AG10803 (cell line): ENCODE results near the gene SETD2.
"Not testable (repeated sequence)": the region's sequence is repeated elsewhere in the genome, so short reads cannot be mapped to it uniquely, and the experiment has no call there.

ENCODE experiments used
- DNase-seq: peaks from one replicate; pipeline ENCODE4 v3.0.0; 2010; ENCODE audit warnings: low read depth
- H3K4me3 ChIP-seq: 2 replicates; pipeline ENCODE4 v1.5.1; 2011; ENCODE audit warnings: mild to moderate bottlenecking, low read length, control low read depth
- TF ChIP-seq, protein P1 (sequence below): conservative IDR thresholded peaks from 2 replicates; pipeline ENCODE4 v1.5.1; 2011; ENCODE audit warnings: mild to moderate bottlenecking, low read length, control low read depth, inconsistent platforms

Gene SETD2, protein sequence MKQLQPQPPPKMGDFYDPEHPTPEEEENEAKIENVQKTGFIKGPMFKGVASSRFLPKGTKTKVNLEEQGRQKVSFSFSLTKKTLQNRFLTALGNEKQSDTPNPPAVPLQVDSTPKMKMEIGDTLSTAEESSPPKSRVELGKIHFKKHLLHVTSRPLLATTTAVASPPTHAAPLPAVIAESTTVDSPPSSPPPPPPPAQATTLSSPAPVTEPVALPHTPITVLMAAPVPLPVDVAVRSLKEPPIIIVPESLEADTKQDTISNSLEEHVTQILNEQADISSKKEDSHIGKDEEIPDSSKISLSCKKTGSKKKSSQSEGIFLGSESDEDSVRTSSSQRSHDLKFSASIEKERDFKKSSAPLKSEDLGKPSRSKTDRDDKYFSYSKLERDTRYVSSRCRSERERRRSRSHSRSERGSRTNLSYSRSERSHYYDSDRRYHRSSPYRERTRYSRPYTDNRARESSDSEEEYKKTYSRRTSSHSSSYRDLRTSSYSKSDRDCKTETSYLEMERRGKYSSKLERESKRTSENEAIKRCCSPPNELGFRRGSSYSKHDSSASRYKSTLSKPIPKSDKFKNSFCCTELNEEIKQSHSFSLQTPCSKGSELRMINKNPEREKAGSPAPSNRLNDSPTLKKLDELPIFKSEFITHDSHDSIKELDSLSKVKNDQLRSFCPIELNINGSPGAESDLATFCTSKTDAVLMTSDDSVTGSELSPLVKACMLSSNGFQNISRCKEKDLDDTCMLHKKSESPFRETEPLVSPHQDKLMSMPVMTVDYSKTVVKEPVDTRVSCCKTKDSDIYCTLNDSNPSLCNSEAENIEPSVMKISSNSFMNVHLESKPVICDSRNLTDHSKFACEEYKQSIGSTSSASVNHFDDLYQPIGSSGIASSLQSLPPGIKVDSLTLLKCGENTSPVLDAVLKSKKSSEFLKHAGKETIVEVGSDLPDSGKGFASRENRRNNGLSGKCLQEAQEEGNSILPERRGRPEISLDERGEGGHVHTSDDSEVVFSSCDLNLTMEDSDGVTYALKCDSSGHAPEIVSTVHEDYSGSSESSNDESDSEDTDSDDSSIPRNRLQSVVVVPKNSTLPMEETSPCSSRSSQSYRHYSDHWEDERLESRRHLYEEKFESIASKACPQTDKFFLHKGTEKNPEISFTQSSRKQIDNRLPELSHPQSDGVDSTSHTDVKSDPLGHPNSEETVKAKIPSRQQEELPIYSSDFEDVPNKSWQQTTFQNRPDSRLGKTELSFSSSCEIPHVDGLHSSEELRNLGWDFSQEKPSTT (N-terminal part only)

DNA sequence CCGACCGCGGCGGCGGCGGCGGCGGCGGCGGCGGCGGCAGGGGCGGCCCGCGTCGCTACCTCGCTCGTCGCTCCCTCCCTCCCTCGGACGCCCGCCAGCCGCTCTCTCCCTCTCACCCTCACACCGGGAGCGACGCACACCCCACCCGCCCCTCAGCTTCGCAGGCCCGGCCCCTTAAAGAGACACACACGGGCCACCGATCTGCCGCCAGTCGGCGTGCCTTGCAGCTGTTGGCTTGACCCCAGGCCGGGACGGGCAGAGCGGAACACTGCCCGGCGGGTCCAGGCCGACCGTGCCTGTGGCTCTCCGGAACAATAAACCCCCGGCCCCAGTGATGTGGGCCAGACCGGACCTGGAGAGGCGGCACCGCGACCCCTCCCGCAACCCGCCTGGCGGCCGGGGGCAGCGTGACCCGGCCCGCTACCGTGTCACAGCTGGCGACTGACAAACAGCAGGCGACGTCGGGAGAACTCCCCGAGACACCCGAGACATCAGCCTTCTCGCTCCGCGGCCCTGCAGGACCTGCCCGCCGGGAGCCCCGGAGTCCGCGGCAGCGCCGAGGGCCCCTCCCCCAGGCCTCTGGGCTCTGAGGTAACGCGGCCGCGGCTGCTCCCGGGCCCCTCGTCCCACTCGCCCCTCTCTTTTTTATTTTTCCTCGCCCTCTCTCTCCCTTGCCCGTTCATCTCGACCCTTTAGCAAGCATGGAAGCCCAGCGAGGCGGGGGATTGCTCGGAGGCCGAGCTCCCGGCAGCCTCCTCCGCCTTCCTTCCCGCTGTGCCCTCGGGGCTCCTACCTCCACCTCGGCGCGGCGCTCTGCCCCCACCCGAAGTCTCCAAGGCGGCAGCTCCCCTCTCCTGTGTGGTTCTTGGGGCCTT lies at the start of gene SETD2:
TSS of gene SETD2 (minus strand) at position 107 of the 875 bp plus-strand sequence. CDS start 189 bp downstream, outside the sequence.
- TF ChIP-seq, protein P1, sequence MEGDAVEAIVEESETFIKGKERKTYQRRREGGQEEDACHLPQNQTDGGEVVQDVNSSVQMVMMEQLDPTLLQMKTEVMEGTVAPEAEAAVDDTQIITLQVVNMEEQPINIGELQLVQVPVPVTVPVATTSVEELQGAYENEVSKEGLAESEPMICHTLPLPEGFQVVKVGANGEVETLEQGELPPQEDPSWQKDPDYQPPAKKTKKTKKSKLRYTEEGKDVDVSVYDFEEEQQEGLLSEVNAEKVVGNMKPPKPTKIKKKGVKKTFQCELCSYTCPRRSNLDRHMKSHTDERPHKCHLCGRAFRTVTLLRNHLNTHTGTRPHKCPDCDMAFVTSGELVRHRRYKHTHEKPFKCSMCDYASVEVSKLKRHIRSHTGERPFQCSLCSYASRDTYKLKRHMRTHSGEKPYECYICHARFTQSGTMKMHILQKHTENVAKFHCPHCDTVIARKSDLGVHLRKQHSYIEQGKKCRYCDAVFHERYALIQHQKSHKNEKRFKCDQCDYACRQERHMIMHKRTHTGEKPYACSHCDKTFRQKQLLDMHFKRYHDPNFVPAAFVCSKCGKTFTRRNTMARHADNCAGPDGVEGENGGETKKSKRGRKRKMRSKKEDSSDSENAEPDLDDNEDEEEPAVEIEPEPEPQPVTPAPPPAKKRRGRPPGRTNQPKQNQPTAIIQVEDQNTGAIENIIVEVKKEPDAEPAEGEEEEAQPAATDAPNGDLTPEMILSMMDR: peak; percentile 15; the same call in 1 of the 2 replicates
- H3K4me3 ChIP-seq: peak within 1 kb of the TSS; percentile 83

DNA sequence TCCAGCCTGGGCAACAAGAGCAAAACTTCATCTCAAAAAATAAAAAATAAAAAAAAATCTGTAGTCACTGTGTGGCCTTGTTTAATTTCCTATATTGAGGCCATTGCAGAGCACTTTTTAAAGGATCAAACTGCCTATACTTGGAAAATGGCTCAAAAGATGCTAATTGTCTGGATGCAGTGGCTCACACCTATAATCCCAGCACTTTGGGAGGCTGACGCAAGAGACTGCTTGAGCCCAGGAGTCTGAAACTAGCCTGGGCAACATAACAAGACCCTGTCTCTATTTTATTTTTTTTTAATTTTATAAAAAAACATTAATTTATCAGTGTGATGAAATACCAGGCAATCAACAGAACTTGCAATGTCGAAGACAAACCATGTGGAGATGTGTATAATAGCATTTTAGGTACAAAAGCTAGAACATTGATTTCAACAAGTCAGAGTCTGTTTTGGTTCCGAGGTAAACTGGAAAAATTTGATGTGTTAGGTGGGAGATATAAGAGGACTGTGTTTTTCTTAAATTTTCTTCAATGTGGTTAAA lies 47.0 kb upstream of the SETD2 start:
- no peak overlapping the region for H3K4me3 ChIP-seq
- TF ChIP-seq, protein P1: no peak
- no peak for DNase-seq

More for the DNA sequence above, at the start of gene SETD2:
- peak; percentile 94 for DNase-seq

DNA sequence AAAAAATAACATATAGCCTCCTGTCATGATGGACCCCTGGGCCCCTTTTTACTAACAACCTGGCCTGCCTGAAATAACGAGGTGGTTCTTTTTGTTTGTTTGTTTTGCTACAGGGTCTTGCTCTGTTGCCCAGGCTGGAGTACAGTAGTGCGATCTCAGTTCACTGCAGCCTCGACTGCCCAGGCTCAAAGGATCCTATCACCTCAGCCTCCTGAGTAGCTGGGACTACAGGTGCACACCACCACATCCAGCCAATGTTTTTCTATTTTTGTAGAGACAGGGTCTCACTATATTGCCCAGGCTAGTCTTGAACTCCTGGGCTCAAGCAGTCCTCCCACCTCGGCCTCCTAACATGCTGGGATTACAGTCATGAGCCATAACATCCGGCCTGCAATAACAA lies 42.1 kb upstream of the SETD2 start:
- not testable (repeated sequence) for DNase-seq, H3K4me3 ChIP-seq

DNA sequence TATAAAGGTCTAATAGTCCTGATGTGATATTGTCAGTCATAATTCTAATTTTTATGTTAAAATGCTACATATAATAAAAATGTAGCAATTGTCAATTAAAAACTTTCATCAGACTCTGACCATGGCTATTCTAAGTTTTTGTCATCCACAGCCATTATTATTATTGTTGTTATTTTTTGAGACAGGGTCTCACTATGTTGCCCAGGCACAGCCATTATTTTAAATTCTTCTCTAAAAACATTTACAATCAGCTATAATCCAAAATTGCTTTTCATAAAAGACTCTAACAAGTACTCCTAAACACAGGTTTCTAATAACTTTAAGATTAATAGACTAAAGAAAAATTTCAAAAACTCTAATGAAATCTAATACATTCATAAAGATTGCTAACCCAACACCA lies 41.0 kb upstream of the SETD2 start:
- TF ChIP-seq, protein P1: no peak
- DNase-seq: no peak
- no peak overlapping the region for H3K4me3 ChIP-seq

DNA sequence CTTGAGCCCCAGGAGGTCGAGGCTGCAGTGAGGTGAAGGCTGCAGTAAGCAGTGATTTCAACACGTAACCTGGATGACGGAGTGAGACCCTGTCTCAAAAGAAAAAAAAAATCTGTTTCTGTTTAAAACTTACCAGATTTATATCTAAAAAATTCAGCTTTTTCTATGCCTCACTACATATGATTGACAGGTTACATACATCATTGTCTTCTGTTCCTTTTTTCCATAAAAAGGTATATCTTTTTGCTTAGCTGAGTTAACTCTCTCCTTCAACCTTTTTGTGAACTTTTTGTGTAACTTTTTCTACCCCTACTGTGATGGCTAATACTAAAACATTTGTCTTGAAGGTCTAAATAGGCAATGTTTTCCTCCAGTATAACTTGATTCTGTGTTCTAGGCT lies 38.6 kb upstream of the SETD2 start:
- DNase-seq: no peak
- H3K4me3 ChIP-seq: no peak overlapping the region
- TF ChIP-seq, protein P1: no peak

DNA sequence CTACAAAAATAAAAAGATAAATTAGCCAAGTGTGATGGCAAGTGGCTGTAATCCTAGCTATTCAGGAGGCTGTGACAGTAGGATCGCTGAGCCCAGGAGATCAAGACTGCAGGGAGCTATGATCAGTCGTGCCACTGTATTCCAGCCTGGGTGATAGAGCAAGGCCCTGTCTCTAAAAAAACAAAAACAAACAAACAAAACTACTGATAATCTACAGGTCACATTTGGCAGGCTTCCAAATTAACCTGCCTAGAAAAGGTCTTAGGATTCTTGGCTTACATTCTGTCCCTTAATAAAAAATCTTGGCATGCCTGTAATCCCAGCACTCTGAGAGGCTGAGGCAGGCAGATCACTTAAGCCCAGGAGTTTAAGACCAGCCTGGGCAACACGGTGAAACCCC lies 33.4 kb upstream of the SETD2 start:
- TF ChIP-seq, protein P1: no peak
- no peak overlapping the region for H3K4me3 ChIP-seq
- no peak for DNase-seq
